MM.1S (cell line): Measurements from ENCODE around the gene SLC1A2.

Experiments used
- DNase-seq: peaks from one replicate; pipeline ENCODE4 v3.0.0-alpha.2; 2015
- H2AFZ ChIP-seq: fragments of 300-600 bp; sonication (generic); 2 replicates; pipeline ENCODE4 v1.6.0; 2016; ENCODE audit warnings: antibody characterized with exemption, low read length
- H3F3A ChIP-seq: fragments of 300-600 bp; sonication (generic); 2 replicates; pipeline ENCODE4 v1.6.1; 2016; ENCODE audit warnings: mild to moderate bottlenecking, antibody characterized with exemption, low read length, moderate library complexity, mixed read lengths; ENCODE audit not compliant: insufficient read depth
- H3K27ac ChIP-seq: fragments of 300-600 bp; sonication (generic); 2 replicates; pipeline ENCODE4 v1.5.1; 2016; ENCODE audit warnings: mild to moderate bottlenecking, low read length
- H3K27me3 ChIP-seq: fragments of 300-600 bp; sonication (generic); replicated peaks from 2 replicates; pipeline ENCODE4 v1.6.0; 2016; ENCODE audit warnings: low read length; ENCODE audit not compliant: insufficient read depth
- H3K36me3 ChIP-seq: fragments of 300-600 bp; sonication (generic); replicated peaks from 2 replicates; pipeline ENCODE4 v1.6.1; 2016; ENCODE audit warnings: mild to moderate bottlenecking, low read length, mixed read lengths; ENCODE audit not compliant: insufficient read depth
- H3K4me1 ChIP-seq: fragments of 300-600 bp; sonication (generic); 2 replicates; pipeline ENCODE4 v1.6.1; 2016; ENCODE audit warnings: low read length, mixed read lengths
- H3K4me2 ChIP-seq: fragments of 300-600 bp; sonication (generic); 2 replicates; pipeline ENCODE4 v1.6.0; 2016; ENCODE audit warnings: low read depth, low read length
- H3K4me3 ChIP-seq: fragments of 300-600 bp; sonication (generic); 2 replicates; pipeline ENCODE4 v1.5.1; 2016; ENCODE audit warnings: low read length, mixed read lengths
- H3K79me2 ChIP-seq: fragments of 300-600 bp; sonication (generic); 2 replicates; pipeline ENCODE4 v1.6.1; 2016; ENCODE audit warnings: mixed run types, low read length, mixed read lengths
- H3K9ac ChIP-seq: fragments of 300-600 bp; sonication (generic); 2 replicates; pipeline ENCODE4 v1.6.1; 2016; ENCODE audit warnings: low read length, mixed read lengths
- H3K9me2 ChIP-seq: fragments of 300-600 bp; sonication (generic); replicated peaks from 2 replicates; pipeline ENCODE4 v1.6.1; 2016; ENCODE audit warnings: mild to moderate bottlenecking, low read length, mixed read lengths; ENCODE audit not compliant: insufficient read depth
- H3K9me3 ChIP-seq: fragments of 300-600 bp; sonication (generic); replicated peaks from 2 replicates; pipeline ENCODE4 v1.6.1; 2016; ENCODE audit warnings: mild to moderate bottlenecking, low read length, mixed read lengths; ENCODE audit not compliant: insufficient read depth
- H4K20me1 ChIP-seq: fragments of 300-600 bp; sonication (generic); 2 replicates; pipeline ENCODE4 v1.6.1; 2016; ENCODE audit warnings: mild to moderate bottlenecking, low read length, moderate library complexity, mixed read lengths; ENCODE audit not compliant: insufficient read depth
- EZH2 ChIP-seq: fragments of 300-600 bp; sonication (generic); optimal IDR thresholded peaks from 2 replicates; pipeline ENCODE3; 2017; ENCODE audit warnings: low read depth, mild to moderate bottlenecking, antibody characterized with exemption, low read length, mixed read lengths
- EZH2phosphoT487 ChIP-seq: fragments of 300-600 bp; sonication (generic); IDR thresholded peaks from 2 replicates; pipeline ENCODE4 v1.6.1; 2018; ENCODE audit warnings: antibody characterized with exemption, low read length
- TF ChIP-seq, protein P1 (sequence below): fragments of 300-600 bp; sonication (generic); IDR thresholded peaks from 2 replicates; pipeline ENCODE4 v1.5.1; 2016; ENCODE audit warnings: antibody characterized with exemption, low read length, mixed read lengths

SLC1A2 gene

DNA sequence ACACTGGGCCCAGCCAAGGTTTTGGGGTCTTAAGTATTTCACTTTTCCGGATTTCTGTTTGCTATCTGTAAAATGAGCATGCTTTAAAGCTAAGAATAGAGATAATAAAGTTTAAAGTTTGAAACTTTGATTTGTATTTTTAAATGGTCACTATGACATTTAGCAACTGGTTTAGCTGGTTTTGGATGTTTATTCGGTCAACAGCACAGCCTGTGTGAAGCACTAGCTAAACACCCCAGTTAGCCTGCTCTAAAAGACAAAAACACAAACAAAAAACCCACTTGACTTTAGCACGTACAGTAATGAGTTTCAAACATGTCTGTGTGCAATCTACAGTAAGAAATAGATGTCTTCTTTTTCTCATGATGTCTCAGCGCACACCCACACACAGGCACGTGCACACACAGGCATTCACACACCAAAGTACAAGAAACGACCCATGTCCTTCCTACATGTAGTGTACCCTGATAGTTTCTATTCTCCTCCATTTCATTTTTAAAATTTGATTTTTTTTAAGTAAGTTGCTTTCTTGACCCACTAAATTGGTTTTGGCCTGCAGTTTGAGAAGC is 29.4 kb downstream of the SLC1A2 start:
- no peaks in the 10 kb centered on the region for H3K27me3 ChIP-seq
- no peaks in the 10 kb centered on the region for H4K20me1 ChIP-seq
- no peak overlapping the region for H3K4me3 ChIP-seq
- no peak for DNase-seq
- no peaks in the 10 kb centered on the region for H3K9me2 ChIP-seq
- 0 out of 2 replicates have a peak, but pooled peaks cover 3% of the 10 kb centered on the region for H3K4me1 ChIP-seq
- no peaks in the 10 kb centered on the region for H3K79me2 ChIP-seq
- H3K27ac ChIP-seq: no peak overlapping the region
- no peaks in the 10 kb centered on the region for H3K9me3 ChIP-seq
- no peak overlapping the region for H2AFZ ChIP-seq
- no peak overlapping the region for H3K9ac ChIP-seq
- no peak overlapping the region for H3K4me2 ChIP-seq
- no peaks in the 10 kb centered on the region for H3K36me3 ChIP-seq
- H3F3A ChIP-seq: no peaks in the 10 kb centered on the region
- TF ChIP-seq EZH2 (no peak), EZH2phosphoT487 (no peak)
- TF ChIP-seq, protein P1, sequence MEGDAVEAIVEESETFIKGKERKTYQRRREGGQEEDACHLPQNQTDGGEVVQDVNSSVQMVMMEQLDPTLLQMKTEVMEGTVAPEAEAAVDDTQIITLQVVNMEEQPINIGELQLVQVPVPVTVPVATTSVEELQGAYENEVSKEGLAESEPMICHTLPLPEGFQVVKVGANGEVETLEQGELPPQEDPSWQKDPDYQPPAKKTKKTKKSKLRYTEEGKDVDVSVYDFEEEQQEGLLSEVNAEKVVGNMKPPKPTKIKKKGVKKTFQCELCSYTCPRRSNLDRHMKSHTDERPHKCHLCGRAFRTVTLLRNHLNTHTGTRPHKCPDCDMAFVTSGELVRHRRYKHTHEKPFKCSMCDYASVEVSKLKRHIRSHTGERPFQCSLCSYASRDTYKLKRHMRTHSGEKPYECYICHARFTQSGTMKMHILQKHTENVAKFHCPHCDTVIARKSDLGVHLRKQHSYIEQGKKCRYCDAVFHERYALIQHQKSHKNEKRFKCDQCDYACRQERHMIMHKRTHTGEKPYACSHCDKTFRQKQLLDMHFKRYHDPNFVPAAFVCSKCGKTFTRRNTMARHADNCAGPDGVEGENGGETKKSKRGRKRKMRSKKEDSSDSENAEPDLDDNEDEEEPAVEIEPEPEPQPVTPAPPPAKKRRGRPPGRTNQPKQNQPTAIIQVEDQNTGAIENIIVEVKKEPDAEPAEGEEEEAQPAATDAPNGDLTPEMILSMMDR: no peak

DNA sequence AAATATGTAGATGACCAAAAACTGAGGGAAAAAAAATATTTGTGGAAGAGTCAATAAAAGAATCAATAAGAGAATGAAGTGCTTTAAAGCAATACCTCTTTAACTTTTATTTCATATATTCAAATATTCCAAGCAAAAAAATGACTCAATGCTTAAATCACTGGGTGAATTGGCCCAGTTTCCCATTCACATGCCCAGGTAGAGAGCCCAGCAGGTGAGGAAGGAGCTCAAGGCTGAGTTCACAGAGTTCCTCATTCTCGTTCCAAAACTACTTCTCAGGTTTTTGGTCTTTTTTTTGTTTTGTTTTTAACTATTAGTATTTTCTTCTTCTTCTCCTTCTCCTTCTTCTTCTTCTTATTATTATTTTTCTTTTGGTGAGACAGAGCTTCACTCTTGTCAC is 30.2 kb downstream of the SLC1A2 start:
- H3K27me3 ChIP-seq: no peaks in the 10 kb centered on the region
- no peak overlapping the region for H2AFZ ChIP-seq
- no peaks in the 10 kb centered on the region for H3K9me3 ChIP-seq
- no peak overlapping the region for H3K27ac ChIP-seq
- no peak for DNase-seq
- no peak overlapping the region for H3K4me3 ChIP-seq
- H3F3A ChIP-seq: no peaks in the 10 kb centered on the region
- no peaks in the 10 kb centered on the region for H3K4me1 ChIP-seq
- H3K79me2 ChIP-seq: no peaks in the 10 kb centered on the region
- TF ChIP-seq EZH2 (no peak), EZH2phosphoT487 (no peak)
- TF ChIP-seq, protein P1: no peak
- no peaks in the 10 kb centered on the region for H3K36me3 ChIP-seq
- H4K20me1 ChIP-seq: no peaks in the 10 kb centered on the region
- H3K9ac ChIP-seq: no peak overlapping the region
- no peaks in the 10 kb centered on the region for H3K9me2 ChIP-seq
- H3K4me2 ChIP-seq: no peak overlapping the region

DNA sequence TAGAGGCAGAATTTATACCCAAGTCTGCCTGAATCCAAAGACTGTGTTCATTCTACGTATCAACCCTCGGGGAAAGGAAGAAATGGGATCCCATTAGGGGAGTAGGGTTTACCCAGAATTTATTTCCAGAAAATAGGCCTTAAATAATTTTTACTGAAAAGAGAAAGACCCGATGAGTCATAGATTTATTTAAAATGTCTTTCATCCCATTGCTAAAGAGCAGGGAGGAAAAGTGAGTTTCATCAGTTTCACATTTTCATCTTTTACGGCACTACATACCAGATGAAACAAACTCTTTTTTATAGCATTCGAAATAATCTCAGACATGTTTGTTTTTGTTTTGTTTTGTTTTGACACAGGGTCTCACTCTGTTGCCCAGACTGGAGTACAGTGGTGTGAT is 31.3 kb downstream of the SLC1A2 start:
- DNase-seq: no peak
- no peaks in the 10 kb centered on the region for H3K4me1 ChIP-seq
- H3K36me3 ChIP-seq: no peaks in the 10 kb centered on the region
- H3K9me2 ChIP-seq: no peaks in the 10 kb centered on the region
- no peak overlapping the region for H3K9ac ChIP-seq
- no peaks in the 10 kb centered on the region for H3K9me3 ChIP-seq
- H3K4me3 ChIP-seq: no peak overlapping the region
- no peak overlapping the region for H2AFZ ChIP-seq
- no peaks in the 10 kb centered on the region for H4K20me1 ChIP-seq
- no peak for TF ChIP-seq EZH2
- TF ChIP-seq, protein P1: no peak
- no peak for TF ChIP-seq EZH2phosphoT487
- H3K27ac ChIP-seq: no peak overlapping the region
- H3F3A ChIP-seq: no peaks in the 10 kb centered on the region
- H3K27me3 ChIP-seq: no peaks in the 10 kb centered on the region
- H3K4me2 ChIP-seq: no peak overlapping the region
- H3K79me2 ChIP-seq: no peaks in the 10 kb centered on the region
